Smooth muscle cell of the brain vasculature (primary cell): ENCODE results near the gene UBAC1.
"Not testable (repeated sequence)": the region's sequence is repeated elsewhere in the genome, so short reads cannot be mapped to it uniquely, and the experiment has no call there.

Experiments
- DNase-seq: peaks from one replicate; pipeline ENCODE4 v3.0.0-alpha.2; 2012; ENCODE audit warnings: low read depth, low spot score

UBAC1 gene

DNA sequence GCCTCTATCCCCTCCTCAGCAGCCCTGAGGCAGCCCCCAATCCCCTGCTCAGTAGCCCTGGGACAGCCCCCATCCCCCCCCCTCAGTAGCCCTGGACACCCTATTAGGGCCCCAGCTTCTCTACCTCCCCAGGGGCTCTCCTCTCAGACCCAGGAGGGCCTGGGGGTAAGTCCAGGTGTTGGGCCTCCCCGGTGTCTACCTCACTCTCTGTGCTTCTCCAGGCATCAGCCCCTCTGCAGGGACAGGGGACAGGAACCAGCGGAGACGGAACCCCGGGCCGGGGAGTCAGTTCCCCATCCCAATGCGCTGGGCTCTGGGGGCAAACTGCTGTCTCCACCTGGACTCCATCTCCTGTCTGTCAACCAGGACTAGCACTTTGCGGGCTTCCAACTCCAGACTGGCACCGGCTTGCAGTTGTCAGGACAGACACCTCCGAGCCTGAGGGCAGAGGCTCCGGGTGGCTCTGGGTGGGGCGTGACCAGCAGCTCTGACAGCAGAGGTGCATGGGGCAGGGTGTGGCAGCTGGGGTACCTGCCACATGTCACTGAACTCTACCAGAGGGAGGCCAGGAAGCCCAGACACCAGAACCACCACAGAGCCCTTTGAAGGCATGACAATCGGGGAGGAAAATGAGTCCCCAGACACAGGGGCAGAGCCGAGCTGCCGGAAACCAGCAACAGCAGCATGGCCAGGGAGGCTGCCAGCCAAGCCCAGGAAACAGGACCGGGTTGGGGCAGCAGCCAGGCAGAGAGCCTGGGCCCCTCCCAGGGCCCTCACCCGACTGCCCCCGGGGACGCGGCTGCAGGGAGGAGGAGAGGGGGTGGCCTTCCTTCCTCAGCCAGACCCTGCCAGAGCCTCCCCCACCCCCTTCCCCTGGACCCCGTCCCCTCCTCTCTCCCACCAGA is 17.7 kb upstream of the UBAC1 start:
- no peak for DNase-seq

DNA sequence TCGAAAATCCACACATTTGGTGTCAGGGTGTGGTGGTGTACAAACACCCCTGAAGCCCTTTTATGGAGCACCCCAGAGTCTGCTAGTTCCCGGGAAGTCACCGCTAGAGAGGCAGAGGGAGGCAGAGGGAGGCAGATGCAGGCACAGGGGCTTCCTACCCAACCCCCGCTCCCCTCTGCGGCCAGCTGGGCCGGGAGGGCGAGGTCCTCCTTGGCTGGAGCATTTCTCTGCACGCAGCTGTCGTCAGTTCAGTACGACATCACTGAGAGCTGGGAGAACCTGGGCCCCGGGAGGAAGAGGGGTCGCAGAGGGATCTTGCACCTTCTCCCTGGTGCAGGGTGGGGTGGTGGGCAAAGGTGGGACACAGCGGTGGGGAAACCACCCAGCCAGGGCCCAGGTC is 15.8 kb upstream of the UBAC1 start:
- no peak for DNase-seq

DNA sequence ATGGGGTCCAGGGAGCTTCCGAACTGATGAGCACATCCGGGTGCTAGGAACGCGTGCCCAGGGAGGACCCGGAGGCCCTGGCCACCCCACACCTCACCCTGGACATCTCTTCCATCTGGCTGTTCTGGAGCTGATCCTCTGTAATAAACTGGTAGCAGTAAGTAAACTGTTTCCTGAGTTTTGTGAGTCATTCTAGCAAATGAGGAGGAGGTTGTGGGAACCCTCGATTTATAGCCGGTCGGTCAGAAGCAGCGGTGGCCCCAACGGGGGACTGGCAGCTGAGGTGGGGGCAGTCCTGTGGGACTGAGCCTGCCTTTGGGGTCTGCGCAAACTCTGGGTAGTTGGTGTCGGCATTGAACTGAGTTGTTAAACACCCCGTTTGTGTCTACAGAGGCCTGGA is 15.4 kb upstream of the UBAC1 start:
- DNase-seq, result no peak

DNA sequence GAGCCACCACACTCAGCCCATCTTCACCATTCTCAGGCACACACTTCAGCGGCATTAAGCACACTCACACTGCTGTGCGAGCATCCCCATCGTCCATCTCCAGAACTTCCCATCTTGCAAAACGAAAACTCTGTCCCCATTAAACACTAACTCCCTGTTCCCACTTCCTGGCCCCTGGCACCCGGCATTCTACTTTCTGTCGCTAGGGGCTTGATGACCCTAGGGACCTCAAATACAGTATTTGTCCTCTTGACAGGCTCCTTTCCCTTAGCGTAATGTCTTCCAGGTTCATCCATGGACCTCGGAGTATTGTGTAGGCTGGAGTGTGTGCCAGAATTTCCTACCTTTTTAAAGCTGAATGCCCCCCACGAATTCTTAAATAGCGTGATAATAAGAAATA is 14.7 kb upstream of the UBAC1 start:
- DNase-seq, result no peak

DNA sequence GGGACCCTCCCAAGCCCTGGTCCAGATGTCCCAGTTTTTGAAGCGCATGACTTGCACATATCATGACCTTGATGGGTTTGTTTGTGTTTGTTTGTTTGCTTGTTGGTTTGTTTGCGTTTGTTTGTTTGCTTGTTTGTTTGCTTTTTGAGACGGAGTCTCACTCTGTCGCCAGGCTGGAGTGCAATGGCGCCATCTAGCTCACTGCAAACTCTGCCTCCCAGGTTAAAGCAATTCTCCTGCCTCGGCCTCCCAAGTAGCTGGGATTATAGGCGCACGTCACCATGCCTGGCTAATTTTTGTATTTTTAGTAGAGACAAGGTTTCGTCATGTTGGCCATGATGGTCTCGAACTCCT is 13.0 kb upstream of the UBAC1 start:
- DNase-seq, result no peak

DNA sequence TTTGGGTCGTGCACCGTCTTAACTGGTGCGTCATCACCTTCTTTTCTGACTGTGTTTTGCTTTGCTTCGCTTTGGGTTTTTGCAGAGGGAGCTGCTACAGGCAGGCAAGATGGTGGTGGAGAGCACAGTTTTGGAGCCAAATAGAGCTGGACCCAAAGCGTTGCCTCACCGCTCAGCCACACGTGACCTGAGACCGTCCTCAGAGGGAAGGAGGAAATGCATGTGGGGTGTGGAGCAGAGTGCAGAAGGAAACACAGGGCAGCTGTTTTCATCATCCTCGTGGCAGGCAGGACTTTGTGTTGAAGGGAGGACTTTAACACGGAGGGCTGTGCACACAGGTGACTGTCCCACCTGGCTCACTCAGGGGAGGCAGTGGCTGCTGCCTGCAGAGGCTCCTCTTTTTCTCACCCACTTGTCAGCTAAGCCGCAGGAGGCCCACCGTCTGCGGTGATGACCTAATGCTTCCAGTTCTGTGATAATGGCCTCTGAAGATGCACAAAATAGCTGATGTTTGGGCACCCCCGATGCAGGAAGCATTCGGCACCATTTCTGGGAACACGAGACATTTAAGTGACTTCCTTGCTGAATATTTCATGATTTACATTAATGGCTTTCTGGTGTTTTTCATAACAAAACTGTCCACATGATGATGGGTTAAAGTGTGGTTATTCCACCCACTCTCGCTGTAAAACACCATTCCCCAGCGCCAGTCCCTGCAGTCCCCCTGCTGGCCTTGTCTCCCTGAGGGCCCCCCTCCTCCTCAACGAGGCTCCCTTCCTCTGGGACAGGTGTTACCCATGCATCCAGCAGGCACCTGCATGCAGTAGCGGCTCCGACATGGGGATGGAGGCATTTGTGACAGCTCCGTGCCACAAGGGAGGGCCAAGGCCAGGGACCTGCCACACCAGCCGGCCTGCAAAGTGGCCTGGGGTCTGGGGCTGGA is 12.4 kb upstream of the UBAC1 start:
- no peak for DNase-seq

DNA sequence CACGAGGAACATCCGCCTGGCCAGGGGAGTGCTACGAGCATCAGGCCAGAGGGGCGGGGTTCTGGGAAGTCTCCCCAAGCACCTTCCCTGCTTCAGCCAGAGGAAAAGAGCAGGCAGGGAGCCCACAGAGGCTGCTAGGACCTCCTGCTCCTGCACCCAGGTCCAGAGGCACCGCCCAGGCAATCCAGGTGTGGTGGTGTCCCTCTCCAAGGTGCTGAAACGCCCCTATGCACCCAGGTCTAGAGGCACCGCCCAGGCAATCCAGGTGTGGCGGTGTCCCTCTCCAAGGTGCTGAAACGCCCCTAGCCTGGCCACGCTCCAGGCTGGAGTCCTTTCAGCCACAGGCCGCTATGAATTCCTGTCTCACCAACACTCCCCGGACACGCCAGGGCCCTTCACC is 10.7 kb upstream of the UBAC1 start:
- no peak for DNase-seq

DNA sequence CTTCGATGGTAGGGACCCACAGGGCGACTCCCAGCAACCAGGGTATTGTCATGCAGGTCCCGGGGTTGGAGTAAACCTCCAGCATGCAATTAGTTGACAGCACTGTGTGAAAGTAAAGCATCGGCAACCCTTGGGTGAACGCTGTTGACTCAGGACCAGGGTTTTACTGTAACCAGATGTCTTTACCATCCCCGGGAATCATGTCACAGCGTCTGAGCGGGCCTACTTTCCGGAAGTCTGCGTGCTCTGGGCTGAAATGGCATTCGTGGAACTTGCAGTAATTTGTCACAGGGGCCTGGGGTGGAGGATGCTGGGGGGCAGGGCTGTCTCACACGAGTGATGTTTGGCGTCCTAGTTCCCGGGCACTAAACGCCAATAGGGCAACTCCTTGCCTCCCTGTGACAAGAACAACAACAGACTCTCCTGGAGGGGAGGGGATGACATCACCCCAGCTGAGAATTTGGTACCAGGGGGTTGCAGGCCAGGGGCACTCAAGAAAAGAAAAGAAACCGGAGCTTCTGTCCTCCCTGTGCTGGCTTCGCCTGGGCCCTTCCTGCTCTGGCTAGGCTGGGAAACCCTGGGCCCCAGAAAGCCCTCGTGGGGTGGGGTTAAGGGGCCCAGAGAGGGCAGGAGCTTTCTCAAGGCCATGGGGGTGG is 10.1 kb upstream of the UBAC1 start:
- no peak for DNase-seq

DNA sequence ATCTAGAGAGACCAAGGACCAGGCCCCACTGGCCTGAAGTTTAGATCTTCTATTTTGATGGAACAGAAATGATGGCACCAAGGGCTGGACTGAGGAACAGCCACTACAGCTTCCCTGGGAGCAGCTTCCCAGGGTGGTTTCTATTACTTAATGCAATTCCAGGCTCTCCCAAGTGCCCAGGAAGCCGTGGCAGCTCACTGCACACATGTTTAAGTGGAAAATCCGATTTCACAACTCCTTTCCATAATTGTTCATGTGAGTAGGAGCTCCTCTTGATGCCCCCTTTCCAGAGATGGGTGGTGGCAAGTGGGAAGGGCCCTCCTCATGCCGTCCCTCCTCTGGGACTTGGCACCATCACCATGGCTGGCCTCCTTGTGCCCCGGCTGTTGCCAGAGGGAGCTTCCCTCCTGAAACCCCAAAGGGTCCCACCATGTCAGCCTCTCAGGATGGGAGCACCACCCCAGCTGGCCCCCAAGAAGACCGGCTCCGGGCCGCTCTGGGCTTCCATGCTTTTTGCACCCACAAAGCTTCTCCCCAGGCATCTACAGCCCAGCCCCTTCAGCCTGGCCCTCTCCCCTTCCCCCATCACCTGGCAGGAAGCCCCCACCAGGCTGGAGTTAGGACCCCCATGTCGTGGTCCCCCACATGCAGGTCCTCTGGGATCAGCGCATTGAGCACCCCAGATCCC is 9.1 kb upstream of the UBAC1 start:
- no peak for DNase-seq

DNA sequence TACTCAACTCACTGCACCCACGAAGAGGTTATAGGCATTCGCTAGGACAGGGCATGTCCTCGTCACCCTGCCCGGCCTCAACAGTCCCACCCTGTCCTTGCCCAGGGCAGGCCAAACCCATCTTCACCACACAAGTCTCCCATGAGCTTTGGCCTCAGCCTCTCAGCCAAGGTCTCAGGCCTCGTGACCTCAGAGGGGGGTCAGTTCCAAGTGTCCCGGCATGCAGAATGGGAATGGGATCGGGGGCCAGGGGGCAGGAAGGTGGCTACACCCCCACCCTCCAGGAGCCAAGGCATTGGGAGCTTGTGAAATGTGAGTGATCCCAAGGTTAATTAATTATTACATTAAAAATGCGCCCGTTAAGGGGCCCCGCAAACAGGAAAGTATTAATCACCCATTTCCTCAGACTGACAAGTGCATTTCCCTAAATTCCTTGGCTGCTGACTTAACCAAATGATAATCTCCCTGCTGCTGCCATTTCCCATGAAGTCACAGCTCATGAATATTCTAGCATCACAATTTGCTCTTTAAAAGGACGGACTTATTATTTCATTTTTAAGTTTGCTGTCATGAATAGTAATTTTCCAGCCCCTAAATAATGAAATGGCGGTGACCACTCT is 8.0 kb upstream of the UBAC1 start:
- DNase-seq, result no peak

DNA sequence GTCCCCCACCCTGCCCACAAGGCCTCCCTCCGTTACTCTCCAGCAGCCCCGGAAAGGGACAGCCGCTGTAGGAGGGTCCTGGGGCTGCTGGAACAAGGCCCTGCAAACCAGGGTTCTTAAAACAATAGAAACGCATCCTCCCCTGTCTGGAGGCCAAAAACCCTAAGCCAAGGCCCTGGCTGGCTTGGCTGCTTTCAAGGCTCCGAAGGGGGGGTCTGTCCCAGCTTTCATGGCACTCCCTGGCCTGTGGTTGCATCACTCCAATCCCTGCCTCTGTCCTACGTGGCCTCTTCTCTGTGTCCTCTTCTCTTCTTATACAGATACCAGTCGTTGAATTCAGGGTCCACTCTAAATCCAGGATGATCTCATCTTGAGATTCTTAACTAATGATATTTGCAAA is 7.4 kb upstream of the UBAC1 start:
- no peak for DNase-seq

DNA sequence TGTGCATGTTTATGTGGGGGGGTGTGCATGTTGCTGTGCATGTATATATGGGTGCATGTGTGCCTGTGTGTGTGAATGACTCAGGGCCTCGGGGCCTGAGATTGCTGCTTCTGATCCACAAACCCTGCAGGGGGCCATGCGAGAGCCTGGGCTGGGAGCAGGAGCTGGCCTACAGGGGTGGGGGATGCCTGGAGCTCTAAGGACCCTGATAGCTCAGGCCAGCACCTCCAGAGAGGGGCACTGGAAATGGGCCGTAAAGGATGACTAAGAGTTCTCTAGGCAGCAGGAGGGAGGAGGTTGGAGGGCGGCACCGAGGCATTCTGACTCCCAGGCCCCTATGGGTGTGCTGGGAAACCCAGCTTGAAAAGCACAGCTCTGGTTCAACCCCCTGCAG is 6.9 kb upstream of the UBAC1 start:
- DNase-seq, result no peak

DNA sequence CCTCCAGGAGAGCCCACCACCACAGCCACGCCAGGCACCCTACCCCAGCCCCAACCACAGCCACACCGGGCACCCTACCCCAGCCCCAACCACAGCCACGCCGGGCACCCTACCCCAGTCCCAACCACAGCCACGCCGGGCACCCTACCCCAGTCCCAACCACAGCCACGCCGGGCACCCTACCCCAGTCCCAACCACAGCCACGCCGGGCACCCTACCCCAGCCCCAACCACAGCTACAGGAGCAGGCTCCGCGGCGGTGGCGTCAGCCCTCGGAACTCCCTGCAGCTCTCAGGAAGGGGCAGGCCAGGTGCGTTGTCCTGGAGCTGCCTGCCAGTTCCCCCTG is 5.7 kb upstream of the UBAC1 start:
- not testable (repeated sequence) for DNase-seq

DNA sequence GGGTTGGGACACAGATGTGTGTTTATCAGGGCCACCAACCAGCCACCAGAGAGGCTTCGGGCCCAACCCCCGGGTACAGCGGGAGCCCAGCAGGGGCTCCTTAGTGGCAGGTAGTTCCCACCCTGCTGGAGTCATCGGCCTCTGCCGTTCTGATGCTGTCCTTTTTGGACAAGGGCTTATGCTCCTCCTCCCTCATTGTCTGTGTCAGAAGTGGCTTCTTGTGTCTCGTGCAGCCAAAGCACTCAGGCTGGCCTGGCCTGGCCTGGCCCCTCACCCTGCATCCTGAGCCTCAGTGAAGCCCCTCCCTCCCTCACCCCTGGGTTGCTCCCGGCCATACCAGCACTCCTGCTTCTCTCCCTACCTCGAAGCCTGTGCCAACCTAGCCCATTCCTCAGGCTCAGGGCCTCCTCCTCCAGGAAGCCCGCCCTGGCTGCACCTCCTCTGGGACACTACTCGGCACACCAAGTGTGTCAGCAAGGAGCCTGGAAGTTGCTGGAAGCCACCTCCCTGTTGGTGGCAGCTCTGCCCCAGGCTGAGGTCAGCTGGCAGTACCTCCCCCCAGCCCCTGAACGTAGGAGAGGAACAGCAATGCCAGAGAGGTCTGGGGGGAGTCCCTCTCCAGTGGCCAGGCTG is 4.1 kb upstream of the UBAC1 start:
- DNase-seq, result no peak

DNA sequence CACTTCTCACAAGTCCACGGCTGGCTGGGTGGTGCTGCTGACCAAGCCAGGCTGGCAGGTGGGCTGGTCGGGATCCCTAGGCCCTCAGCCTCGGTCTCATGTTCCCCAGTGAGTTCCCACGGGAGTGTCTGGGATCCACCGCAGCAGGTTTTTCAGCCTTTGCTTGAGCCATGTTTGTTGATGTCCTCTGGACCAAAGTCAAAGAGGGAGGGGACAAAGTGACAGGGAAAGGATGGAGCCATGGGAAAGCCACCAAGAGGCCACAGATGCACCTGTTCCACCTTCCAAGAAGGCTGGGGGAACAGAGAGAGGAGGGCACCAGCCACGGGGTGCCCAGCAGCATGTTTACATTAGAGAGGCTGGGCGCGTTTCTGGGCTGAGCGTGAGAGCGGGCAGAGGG is 2.8 kb upstream of the UBAC1 start:
- DNase-seq, result no peak

DNA sequence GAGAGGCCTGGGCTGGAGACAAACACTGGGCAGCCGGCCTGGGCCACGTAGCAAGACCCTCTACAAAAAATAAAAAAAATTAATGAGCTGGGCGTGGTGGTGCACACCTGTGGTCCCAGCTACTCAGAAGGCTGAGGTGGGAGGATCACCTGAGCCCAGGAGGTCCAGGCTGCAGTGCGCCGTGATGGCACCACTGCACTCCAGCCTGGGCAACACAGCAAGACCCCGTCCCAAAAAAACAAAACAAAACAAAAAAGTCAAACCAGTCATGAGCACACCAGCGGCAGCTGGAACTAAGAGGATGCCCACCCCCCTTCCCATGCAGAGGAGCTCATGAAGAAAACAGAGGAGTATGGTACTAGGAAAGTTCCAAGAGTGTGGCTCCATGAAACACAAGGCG is 2.2 kb upstream of the UBAC1 start:
- DNase-seq, result no peak

DNA sequence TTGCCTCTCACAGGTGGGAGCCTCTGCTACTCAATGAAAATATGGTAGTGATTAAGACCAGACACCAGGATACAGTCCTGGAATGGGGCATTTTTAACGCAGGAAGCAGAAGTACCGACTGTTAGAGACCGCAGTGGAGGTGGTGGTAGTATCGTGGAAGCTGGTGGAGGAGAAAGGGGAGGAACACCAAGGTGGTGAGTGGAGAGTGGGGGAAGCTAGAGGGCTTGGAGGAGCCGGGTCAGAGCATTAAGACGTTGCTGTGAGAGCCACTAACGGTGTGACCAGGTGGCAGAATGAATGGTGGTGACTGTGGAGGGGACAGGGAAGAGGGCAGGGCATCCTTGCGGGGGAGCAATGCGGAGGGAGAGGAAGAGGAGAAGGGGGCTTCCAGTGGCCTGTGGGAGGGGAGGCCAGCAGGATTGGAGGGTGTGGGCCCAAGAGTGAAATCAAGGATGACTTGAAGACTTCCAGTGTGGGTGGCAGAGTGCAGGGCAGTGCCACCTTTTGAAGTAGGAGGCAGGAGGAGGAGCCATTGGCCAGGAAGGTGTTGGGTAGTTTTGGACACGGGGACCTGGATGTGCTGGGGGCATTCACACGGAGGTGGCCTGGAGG is 1.6 kb upstream of the UBAC1 start:
- DNase-seq, result no peak

DNA sequence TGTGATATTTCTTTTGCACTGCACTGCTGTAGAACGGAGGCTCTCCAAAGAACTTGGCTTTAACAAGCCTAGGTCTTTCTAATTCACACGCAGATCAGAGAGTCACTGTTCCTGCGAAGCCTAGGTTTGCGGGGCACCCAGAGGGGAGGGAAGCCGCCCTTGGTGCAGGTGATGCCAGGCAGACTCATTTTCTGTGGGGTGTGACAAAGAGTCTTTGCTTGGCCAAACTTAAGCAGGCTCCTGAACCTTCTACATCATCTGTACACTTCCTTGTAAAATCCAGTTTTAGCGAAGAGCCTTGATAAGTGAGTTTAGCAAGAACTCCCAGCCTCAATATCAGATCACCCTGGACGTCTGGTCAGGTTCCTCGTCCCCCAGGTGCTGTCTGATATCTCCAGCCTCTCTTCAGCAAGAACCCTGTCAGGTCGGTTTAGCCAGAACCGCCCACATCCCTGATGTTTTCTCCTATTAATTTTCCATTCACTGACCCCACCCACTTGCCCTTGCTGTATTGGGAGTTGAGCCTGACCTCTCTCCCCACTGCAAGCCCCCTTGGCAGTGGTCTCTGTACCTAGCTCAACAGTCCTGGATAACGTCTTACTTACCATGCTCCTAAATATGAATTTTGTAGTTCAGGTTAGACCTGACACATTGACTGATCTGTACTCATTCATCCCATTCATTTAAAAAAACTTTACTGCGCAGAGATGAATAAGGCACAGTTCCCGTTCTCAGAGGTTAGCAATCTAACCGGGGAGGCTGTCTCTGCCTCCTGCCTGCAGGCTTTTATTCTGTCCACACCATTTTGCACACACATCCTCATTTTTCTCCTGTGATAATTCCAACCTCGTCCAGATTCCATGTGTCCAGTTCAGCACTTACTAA is 880 bp upstream of the UBAC1 start:
- DNase-seq, result no peak
